ENCODE results near the gene FBLN1. TPM values are rescaled to one million over a fixed set of nuclear protein-coding genes. Genes with fewer than 3 reads are reported as not detected.

Gene FBLN1
- polyA plus RNA-seq, 1 donor from 2014 or later: 3.4 TPM

DNA sequence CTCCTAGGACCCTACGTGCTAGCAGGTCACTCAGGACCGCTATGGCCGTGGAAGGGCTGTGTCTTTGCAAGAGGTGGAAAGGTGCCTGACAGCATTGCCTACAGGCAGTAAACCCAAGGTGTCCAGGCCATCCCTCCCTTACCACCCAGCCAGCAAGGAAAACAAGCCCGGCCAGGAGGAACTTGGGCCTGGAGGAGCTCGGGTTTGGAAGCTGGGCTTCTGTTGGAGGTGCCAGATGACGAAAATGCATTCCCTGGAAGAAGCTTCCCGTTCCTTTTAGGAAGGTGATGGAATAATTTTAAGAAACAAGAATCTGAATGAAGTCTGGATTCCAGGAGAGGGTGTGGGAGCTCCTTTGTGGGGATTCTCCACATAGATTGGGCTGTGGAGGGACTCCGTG is 23.6 kb downstream of the FBLN1 start:
- Histone ChIP-seq H3K9ac (ENCODE audit: low read length) (no peak overlapping the region), H3K9me2 (ENCODE audit: insufficient read depth, low read length) (no peaks in the 10 kb centered on the region), H3K4me2 (ENCODE audit: low read length) (no peak overlapping the region), H3K9me3 (ENCODE audit: low read length) (no peaks in the 10 kb centered on the region), H3K36me3 (ENCODE audit: insufficient read depth, low read length) (no peaks in the 10 kb centered on the region), H4K20me1 (ENCODE audit: insufficient read depth) (no peaks in the 10 kb centered on the region), H3K4me3 (ENCODE audit: low read length) (no peak overlapping the region), H3K27ac (ENCODE audit: low read length) (no peak overlapping the region), H3F3A (ENCODE audit: insufficient read depth, low read length, poor library complexity, severe bottlenecking) (no peaks in the 10 kb centered on the region), H2AFZ (ENCODE audit: low read depth, low read length) (no peak overlapping the region), H3K27me3 (ENCODE audit: insufficient read depth, low read depth, low read length) (no peaks in the 10 kb centered on the region), H3K79me2 (replicated peaks; ENCODE audit: insufficient read depth, low read length) (no peaks in the 10 kb centered on the region)
- TF ChIP-seq POLR2AphosphoS5 (IDR thresholded peaks at IDR 0.05) (no peak), SMC3 (conservative IDR thresholded peaks at IDR 0.05; ENCODE audit: poor library complexity) (no peak), REST (IDR thresholded peaks at IDR 0.05; ENCODE audit: borderline replicate concordance) (no peak)

GRCh38 chr22:45526768-45527360 is 24.2 kb downstream of the FBLN1 start:
- H3K27ac ChIP-seq (ENCODE audit: low read length): no peak overlapping the region
- TF ChIP-seq REST (IDR thresholded peaks at IDR 0.05; ENCODE audit: borderline replicate concordance): no peak
- no peak for TF ChIP-seq RAD21 (conservative IDR thresholded peaks at IDR 0.05)
- TF ChIP-seq TAF1 (IDR thresholded peaks at IDR 0.05; ENCODE audit: low read depth): no peak
- TF ChIP-seq POLR2AphosphoS5 (IDR thresholded peaks at IDR 0.05): no peak
- TF ChIP-seq SMC3 (conservative IDR thresholded peaks at IDR 0.05; ENCODE audit: poor library complexity): no peak
- TF ChIP-seq EP300 (conservative IDR thresholded peaks at IDR 0.05; ENCODE audit: poor library complexity, severe bottlenecking): no peak
- TF ChIP-seq MXI1 (conservative IDR thresholded peaks at IDR 0.05; ENCODE audit: poor library complexity, severe bottlenecking): no peak
- TF ChIP-seq EZH2 (IDR thresholded peaks at IDR 0.05; ENCODE audit: borderline replicate concordance, insufficient read depth, low read length, poor library complexity, severe bottlenecking): no peak
- no peak for TF ChIP-seq CTCF (IDR thresholded peaks at IDR 0.05; ENCODE audit: poor library complexity, severe bottlenecking)
- no peaks in the 10 kb centered on the region for H3F3A ChIP-seq (ENCODE audit: insufficient read depth, low read length, poor library complexity, severe bottlenecking)
- no peak overlapping the region for H3K4me2 ChIP-seq (ENCODE audit: low read length)
- no peaks in the 10 kb centered on the region for H4K20me1 ChIP-seq (ENCODE audit: insufficient read depth)
- H2AFZ ChIP-seq (ENCODE audit: low read depth, low read length): no peak overlapping the region
- H3K36me3 ChIP-seq (ENCODE audit: insufficient read depth, low read length): no peaks in the 10 kb centered on the region
- H3K9me2 ChIP-seq (ENCODE audit: insufficient read depth, low read length): no peaks in the 10 kb centered on the region
- no peaks in the 10 kb centered on the region for H3K9me3 ChIP-seq (ENCODE audit: low read length)
- no peak overlapping the region for H3K4me3 ChIP-seq (ENCODE audit: low read length)
- H3K27me3 ChIP-seq (ENCODE audit: insufficient read depth, low read depth, low read length): no peaks in the 10 kb centered on the region
- H3K79me2 ChIP-seq (replicated peaks; ENCODE audit: insufficient read depth, low read length): no peaks in the 10 kb centered on the region
- H3K9ac ChIP-seq (ENCODE audit: low read length): no peak overlapping the region

Data from neural cell (in vitro differentiated cells).